Lower leg skin (tissue), 4 donors: ENCODE measurements around the gene PSKH1. TPM values are rescaled to one million over a fixed set of nuclear protein-coding genes. Genes with fewer than 3 reads are reported as not detected.

Experiments
- DNase-seq, 2 donors: peaks; one replicate each; pipeline ENCODE4 v3.0.0-alpha.2; 2019; ENCODE audit warnings: low spot score in 2 of 2
- H3K4me3 ChIP-seq: fragments of 200-600 bp; sonication (generic); 2 replicates; pipeline ENCODE4 v1.5.1; 2017; ENCODE audit warnings: mild to moderate bottlenecking, low read depth; ENCODE audit not compliant: poor library complexity, severe bottlenecking
- CTCF ChIP-seq, 3 donors: fragments of 450-650 bp; IDR thresholded peaks; one replicate each; pipeline ENCODE4 v1.5.1; 2016; ENCODE audit warnings: antibody characterized with exemption in 3 of 3, mild to moderate bottlenecking in 3 of 3, moderate library complexity in 2 of 3
- POLR2A ChIP-seq, 2 donors: fragments of 450-650 bp; IDR thresholded peaks; one replicate each; pipeline ENCODE4 v1.6.1; 2016 to 2017; ENCODE audit warnings: antibody characterized with exemption in 2 of 2, mild to moderate bottlenecking in 1 of 2, moderate library complexity in 1 of 2
- WGBS, 2 donors: methylation state at CpG; one replicate each; pipeline ENCODE4 v1.1.5; 2018; 5-methylcytosine and 5-hydroxymethylcytosine counted together
- intact Hi-C: fragments of 100-400 bp; cut with DNase I; formaldehyde crosslinking; loops from one replicate; pipeline ENCODE4 v1.15.0; 2023; ENCODE audit warnings: low total_unique reads
- total RNA-seq, 4 donors: library from RNA; depleted of rRNA; stranded (reverse); fragments of >200 nt; gene quantifications; one replicate each; pipeline ENCODE4 v1.1.0, GENCODE V29; 2016

PSKH1 gene
- total RNA-seq, 4 donors from 2014 or later, result 11.1 to 17.9 (median 14.4) TPM

DNA sequence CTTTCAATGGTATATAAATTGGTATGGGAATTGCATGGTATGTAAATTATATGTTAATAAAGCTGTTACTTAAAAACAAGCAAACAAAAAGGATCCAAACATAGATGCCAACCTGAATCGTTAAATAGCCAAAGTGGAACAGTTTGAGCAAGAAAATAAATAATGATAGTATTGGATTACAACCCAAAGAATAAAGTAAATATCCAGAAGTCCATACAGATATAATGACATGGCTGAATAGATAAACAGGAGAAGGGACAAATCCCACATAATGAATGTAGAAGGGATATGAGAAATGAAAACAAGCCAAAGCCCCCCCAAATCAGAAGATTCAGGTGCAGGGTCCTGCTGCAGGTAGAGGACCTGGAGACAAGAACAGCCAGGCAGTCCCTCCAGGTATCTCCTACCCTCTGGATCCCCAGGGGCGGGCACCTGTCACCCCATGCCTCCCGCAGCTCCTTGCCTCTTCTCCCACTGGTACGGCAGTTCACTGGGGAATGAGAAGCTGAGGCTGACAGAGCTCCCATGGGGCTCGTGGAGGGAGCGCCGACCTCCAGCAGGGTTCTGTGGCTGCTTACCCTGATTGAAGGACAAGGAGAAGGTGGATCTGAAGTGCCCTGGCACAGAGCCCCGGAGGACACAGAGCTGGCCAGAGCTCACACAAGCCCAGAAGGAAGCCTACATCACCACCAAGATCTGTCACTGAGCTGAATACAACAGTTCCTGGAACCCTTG is 60.8 kb downstream of the PSKH1 start:
- no peak for TF ChIP-seq POLR2A (IDR thresholded peaks at IDR 0.05)
- no peak for TF ChIP-seq CTCF (IDR thresholded peaks at IDR 0.05)
- no peak overlapping the region for H3K4me3 ChIP-seq
- no peak for DNase-seq
- intact Hi-C loops, result no loop called here
- WGBS, 2 donors, result 80 to 87% methylated on average over 8 of the region's 8 CpGs

- TF ChIP-seq CTCF (IDR thresholded peaks at IDR 0.05) (no peak), POLR2A (IDR thresholded peaks at IDR 0.05) (no peak)
- intact Hi-C loops, result no loop called here
- DNase-seq, result no peak
- H3K4me3 ChIP-seq, result no peak overlapping the region
- WGBS, 2 donors, result 85 to 91% methylated on average over 10 of the region's 10 CpGs
Observed at GRCh38 chr16:67954421-67955196, 61.6 kb downstream of the PSKH1 start.

DNA sequence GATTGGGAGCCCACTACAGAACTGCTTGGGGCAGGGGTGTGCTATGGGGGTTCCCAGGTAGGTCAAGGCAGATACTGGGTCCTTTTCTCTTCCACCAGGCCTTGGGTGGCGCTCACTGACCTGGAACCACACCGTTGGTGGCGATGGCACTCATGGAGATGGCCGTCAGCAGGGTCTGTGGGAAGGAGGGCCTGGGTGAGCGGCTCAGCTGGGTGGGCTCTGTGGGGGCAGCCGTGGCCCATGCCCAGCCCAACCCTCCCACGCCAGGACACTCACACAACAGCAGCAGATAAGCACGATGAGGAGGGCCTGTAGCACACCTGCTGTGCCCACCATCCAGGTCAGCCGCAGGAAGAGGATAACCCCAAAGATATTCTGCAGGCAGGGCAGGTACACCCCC is 64.6 kb downstream of the PSKH1 start:
- 95 to 97% methylated on average over 9 of the region's 9 CpGs for WGBS, 2 donors

GRCh38 chr16:67959536-67960329 is 66.7 kb downstream of the PSKH1 start:
- TF ChIP-seq POLR2A (IDR thresholded peaks at IDR 0.05) (no peak), CTCF (IDR thresholded peaks at IDR 0.05) (no peak)
- DNase-seq, result peak in 1 of 2 donors; percentile 68
- 48 to 54% methylated on average over 11 of the region's 11 CpGs for WGBS, 2 donors

More for the DNA sequence above, 64.6 kb downstream of the PSKH1 start:
- no peak for DNase-seq
- TF ChIP-seq POLR2A (IDR thresholded peaks at IDR 0.05), result no peak
- TF ChIP-seq CTCF (IDR thresholded peaks at IDR 0.05), result no peak
- intact Hi-C loops, result no loop called here
- no peak overlapping the region for H3K4me3 ChIP-seq

GRCh38 chr16:67961551-67961957 is 68.5 kb downstream of the PSKH1 start:
- WGBS, 2 donors, result 56 to 59% methylated on average over 12 to 13 of the region's 13 CpGs
- H3K4me3 ChIP-seq, result no peak overlapping the region
- DNase-seq, result peak in 1 of 2 donors; percentile 68
- intact Hi-C loops, result no loop called here
- TF ChIP-seq POLR2A (IDR thresholded peaks at IDR 0.05), result no peak
- no peak for TF ChIP-seq CTCF (IDR thresholded peaks at IDR 0.05)

More at GRCh38 chr16:67959536-67960329, 66.7 kb downstream of the PSKH1 start:
- H3K4me3 ChIP-seq, result no peak overlapping the region
- intact Hi-C loops, result no loop called here
